ENCODE measurements around the gene INSRR.

DNA sequence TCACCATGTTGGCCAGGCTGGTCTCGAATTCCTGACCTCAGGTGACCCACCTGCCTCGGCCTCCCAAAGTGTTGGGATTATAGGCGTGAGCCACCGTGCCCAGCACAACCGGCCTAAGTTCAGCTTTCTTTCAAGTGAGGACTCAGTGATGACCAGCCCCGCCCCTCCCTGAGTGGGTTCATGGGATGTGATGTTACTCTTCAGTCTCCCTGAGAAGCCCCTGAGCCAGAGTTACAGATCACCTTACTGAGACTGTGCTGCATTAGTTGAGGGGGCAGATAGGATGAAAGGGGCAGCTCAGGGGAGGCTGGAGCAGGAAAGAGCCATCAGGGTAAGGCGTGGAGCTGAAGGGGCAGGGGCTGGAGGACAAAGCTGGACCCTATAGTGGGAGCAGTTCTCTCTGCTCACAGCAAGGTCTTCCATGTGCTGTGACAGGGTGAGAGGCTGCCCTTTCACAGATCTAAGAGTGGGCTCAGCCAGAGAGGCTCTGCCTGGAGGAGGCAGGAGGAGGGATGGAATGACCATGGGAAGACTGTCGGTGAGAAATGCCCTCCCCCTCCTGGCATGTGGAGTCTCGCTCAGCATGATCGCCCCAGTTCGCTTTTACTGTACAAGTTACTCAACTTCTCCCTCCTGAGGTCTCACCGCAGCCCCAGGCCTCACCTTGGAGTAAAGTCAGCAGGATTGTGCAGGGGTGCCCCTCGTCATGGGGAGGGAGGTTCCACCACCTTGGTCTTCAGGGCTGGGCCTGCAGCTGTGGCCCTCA lies 55.6 kb downstream of the INSRR start:
- no peak for TF ChIP-seq POLR2A (IDR thresholded peaks at IDR 0.05; ENCODE audit: extremely low read depth, insufficient read length)
- TF ChIP-seq, protein P1, sequence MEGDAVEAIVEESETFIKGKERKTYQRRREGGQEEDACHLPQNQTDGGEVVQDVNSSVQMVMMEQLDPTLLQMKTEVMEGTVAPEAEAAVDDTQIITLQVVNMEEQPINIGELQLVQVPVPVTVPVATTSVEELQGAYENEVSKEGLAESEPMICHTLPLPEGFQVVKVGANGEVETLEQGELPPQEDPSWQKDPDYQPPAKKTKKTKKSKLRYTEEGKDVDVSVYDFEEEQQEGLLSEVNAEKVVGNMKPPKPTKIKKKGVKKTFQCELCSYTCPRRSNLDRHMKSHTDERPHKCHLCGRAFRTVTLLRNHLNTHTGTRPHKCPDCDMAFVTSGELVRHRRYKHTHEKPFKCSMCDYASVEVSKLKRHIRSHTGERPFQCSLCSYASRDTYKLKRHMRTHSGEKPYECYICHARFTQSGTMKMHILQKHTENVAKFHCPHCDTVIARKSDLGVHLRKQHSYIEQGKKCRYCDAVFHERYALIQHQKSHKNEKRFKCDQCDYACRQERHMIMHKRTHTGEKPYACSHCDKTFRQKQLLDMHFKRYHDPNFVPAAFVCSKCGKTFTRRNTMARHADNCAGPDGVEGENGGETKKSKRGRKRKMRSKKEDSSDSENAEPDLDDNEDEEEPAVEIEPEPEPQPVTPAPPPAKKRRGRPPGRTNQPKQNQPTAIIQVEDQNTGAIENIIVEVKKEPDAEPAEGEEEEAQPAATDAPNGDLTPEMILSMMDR (IDR thresholded peaks at IDR 0.05; ENCODE audit: low read depth, low read length) = no peak
